ENCODE results near the gene RBAK. TPM values are rescaled to one million over a fixed set of nuclear protein-coding genes. Genes with fewer than 3 reads are reported as not detected.
"Not testable (repeated sequence)": the region's sequence is repeated elsewhere in the genome, so short reads cannot be mapped to it uniquely, and the experiment has no call there.

The RBAK gene
- total RNA-seq, 6 donors from 2014 or later, result 5.3 to 18.5 (median 8.9) TPM

DNA sequence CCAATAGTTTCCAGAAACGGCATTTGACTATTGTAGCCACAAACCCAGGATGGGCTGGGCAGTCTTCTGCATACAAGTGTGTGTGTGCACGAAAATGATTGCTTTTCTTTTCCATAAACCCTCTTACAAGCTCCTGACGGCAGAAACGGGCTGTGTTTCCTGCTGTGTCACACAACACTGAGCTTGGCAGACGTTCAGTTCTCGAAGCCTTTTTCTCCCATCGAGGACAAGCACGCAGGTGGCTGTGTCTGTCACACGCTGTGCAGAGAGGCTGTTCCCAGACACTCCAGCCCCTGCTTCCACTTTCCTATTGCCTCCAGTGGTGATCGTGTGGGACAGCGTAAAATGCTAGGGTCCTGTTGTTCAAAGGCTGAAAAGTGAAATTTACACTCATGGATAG, 32.1 kb downstream of the RBAK start:
- Histone ChIP-seq H3K4me3 (no peak overlapping the region), H3K4me1 (no peaks in the 10 kb centered on the region), H3K36me3 (no peaks in the 10 kb centered on the region), H3K27me3 (peaks cover 0 to under 1% (median 0%) of the 10 kb centered on the region in 4 donors), H3K27ac (no peak overlapping the region), H3K9me3 (no peaks in the 10 kb centered on the region)
- no peak for DNase-seq
- no peak for ATAC-seq (ENCODE audit: low FRiP score in 2 of 2)
- WGBS, 2 donors, result 21 to 33% methylated on average over 11 of the region's 11 CpGs
- no peak for TF ChIP-seq POLR2AphosphoS5 (IDR thresholded peaks at IDR 0.05)
- TF ChIP-seq EP300 (IDR thresholded peaks at IDR 0.05), result no peak
- TF ChIP-seq POLR2A (IDR thresholded peaks at IDR 0.05), result no peak
- TF ChIP-seq, protein P1, sequence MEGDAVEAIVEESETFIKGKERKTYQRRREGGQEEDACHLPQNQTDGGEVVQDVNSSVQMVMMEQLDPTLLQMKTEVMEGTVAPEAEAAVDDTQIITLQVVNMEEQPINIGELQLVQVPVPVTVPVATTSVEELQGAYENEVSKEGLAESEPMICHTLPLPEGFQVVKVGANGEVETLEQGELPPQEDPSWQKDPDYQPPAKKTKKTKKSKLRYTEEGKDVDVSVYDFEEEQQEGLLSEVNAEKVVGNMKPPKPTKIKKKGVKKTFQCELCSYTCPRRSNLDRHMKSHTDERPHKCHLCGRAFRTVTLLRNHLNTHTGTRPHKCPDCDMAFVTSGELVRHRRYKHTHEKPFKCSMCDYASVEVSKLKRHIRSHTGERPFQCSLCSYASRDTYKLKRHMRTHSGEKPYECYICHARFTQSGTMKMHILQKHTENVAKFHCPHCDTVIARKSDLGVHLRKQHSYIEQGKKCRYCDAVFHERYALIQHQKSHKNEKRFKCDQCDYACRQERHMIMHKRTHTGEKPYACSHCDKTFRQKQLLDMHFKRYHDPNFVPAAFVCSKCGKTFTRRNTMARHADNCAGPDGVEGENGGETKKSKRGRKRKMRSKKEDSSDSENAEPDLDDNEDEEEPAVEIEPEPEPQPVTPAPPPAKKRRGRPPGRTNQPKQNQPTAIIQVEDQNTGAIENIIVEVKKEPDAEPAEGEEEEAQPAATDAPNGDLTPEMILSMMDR (IDR thresholded peaks at IDR 0.05), result no peak

DNA sequence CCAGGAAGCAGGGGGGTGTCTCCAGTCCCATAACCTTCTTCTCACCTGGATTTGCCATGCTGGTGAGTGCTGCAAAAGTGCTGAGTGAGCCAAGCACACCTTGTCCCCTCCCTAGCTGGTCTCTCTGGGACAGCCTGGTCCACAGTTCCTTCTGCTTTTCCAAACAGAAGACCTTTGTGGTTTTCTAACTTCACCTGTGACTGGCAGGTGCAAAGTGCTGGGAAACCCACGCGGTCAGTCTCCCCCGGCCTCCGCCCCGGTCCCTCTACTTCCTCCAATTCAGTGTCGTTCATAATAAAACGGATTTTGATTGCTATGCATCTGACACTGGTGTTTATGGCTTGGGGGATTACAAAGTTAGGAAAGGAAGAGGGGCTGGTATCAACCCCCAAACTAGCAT, 37.1 kb downstream of the RBAK start:
- H3K4me3 ChIP-seq, result no peak overlapping the region
- no peaks in the 10 kb centered on the region for H3K27me3 ChIP-seq
- DNase-seq (no peak), ATAC-seq (ENCODE audit: low FRiP score in 2 of 2) (no peak)
- H3K4me1 ChIP-seq, result peaks cover 0 to 6% (median 4%) of the 10 kb centered on the region in 4 donors
- no peak for TF ChIP-seq EP300 (IDR thresholded peaks at IDR 0.05)
- no peak for TF ChIP-seq POLR2AphosphoS5 (IDR thresholded peaks at IDR 0.05)
- TF ChIP-seq, protein P1 (IDR thresholded peaks at IDR 0.05), result no peak
- no peak for TF ChIP-seq POLR2A (IDR thresholded peaks at IDR 0.05)
- H3K9me3 ChIP-seq, result no peaks in the 10 kb centered on the region
- H3K36me3 ChIP-seq, result no peaks in the 10 kb centered on the region
- 27 to 40% methylated on average over 7 of the region's 7 CpGs for WGBS, 2 donors
- H3K27ac ChIP-seq, result no peak overlapping the region

DNA sequence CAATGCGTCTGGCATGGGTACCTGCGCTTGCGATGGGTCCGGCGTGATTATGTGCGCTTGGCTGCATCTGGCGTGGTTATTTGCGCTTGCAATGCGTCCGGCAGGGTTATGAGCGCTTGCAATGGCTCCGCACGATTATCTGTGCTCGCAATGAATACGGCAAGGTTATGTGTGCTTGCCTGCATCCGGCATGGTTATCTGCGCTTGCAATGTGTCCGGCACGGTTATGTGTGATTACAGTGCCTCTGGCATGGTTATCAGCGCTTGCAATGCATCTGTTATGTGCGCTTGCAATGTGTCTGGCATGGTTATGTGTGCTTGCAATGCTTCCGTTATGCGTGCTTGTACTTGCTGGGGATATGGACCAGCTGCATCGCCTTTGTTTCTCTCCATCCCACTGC, 37.7 kb downstream of the RBAK start:
- Histone ChIP-seq H3K27ac (no peak overlapping the region), H3K36me3 (no peaks in the 10 kb centered on the region), H3K9me3 (no peaks in the 10 kb centered on the region), H3K4me1 (peaks cover 0 to 6% (median 4%) of the 10 kb centered on the region in 4 donors), H3K27me3 (no peaks in the 10 kb centered on the region), H3K4me3 (no peak overlapping the region)
- DNase-seq, result peak in 1 of 2 donors; percentile 45
- no peak for ATAC-seq (ENCODE audit: low FRiP score in 2 of 2)
- WGBS, 2 donors, result 84 to 91% methylated on average over 24 of the region's 24 CpGs
- TF ChIP-seq, protein P1 (IDR thresholded peaks at IDR 0.05), result no peak
- TF ChIP-seq EP300 (IDR thresholded peaks at IDR 0.05) (no peak), POLR2AphosphoS5 (IDR thresholded peaks at IDR 0.05) (no peak), POLR2A (IDR thresholded peaks at IDR 0.05) (no peak)

DNA sequence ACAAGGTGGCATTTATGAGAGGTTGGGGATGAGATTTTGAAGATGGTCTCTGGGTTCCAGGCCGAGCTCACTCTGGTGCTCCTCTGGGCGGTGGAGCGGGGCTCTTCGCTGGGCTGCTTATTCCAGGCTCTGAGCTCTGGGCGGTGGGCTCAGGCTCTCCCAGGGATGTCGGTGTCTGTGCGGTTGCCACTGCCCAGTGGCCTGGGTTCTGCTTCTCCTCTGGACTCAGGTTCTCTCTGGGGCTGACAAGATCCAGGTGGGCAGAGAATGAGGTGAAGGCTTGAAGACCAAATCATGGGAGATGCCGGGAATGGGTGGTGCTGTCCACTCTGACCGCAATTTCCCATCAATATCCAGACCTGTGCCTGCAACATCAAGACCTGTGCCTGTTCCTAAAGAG, 40.6 kb downstream of the RBAK start:
- no peaks in the 10 kb centered on the region for H3K9me3 ChIP-seq
- no peaks in the 10 kb centered on the region for H3K27me3 ChIP-seq
- no peaks in the 10 kb centered on the region for H3K36me3 ChIP-seq
- no peak overlapping the region for H3K27ac ChIP-seq
- TF ChIP-seq, protein P1 (IDR thresholded peaks at IDR 0.05), result no peak
- TF ChIP-seq POLR2AphosphoS5 (IDR thresholded peaks at IDR 0.05), result no peak
- no peak for TF ChIP-seq POLR2A (IDR thresholded peaks at IDR 0.05)
- no peak for TF ChIP-seq EP300 (IDR thresholded peaks at IDR 0.05)
- ATAC-seq (ENCODE audit: low FRiP score in 2 of 2), result peak in 1 of 2 donors; percentile 16
- H3K4me1 ChIP-seq, result peaks cover 0 to 6% (median 4%) of the 10 kb centered on the region in 4 donors
- DNase-seq, result no peak
- 77 to 85% methylated on average over 8 to 9 of the region's 9 CpGs for WGBS, 2 donors
- H3K4me3 ChIP-seq, result no peak overlapping the region

DNA sequence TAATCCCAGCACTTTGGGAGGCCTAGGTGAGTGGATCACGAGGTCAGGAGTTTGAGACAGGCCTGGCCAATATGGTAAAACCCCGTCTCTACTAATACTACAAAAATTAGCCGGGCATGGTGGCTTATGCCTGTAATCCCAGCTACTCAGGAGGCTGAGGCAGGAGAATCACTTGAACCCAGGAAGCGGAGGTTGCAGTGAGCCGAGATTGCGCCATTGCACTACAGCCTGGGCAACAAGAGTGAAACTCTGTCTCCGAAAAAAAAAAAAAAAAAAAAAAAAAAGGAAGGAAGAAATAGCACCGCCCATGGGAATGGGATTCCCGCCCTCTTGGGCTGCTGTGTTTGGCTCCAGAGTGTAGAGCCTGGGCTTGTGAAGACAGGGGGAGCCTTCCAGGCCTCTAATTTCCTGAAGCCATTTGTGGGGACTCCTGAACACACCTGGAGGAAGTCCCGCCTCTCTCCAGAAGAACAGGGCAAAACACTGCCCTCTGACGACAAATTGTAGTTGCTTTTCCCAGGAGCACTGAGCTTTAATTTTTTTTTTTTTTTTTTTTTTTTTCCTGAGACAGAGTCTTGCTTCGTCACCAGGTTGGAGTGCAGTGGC, 42.7 kb downstream of the RBAK start:
- not testable (repeated sequence) for DNase-seq, H3K4me1 ChIP-seq, H3K9me3 ChIP-seq, H3K27ac ChIP-seq, H3K27me3 ChIP-seq, H3K4me3 ChIP-seq, H3K36me3 ChIP-seq
- WGBS, 2 donors, result 61 to 69% methylated on average over 12 of the region's 12 CpGs
- ATAC-seq (ENCODE audit: low FRiP score in 2 of 2), result peak in 1 of 2 donors; percentile 41

All from upper lobe of left lung (tissue), 6 donors.